A549 (cell line): ENCODE measurements around the gene COPA.

ENCODE experiments used
- CTCF ChIP-seq: fragments of >200 bp; sonication (Bioruptor Twin); formaldehyde crosslinking; IDR thresholded peaks from 3 replicates; pipeline ENCODE4 v1.5.1; 2016
- EP300 ChIP-seq, 2 experiments: fragments of >200 bp; sonication (Bioruptor Twin); formaldehyde crosslinking; IDR thresholded peaks; 2 replicates in 1 of 2; 3 replicates in 1 of 2; pipeline ENCODE4 v1.6.1; 2016 to 2017
- ESRRA ChIP-seq: fragments of 150-350 bp; IDR thresholded peaks from 2 replicates; pipeline ENCODE4 v1.6.1; 2014; ENCODE audit warnings: mild to moderate bottlenecking, low read length, borderline replicate concordance
- JUNB ChIP-seq: fragments of >200 bp; sonication (Bioruptor Twin); formaldehyde crosslinking; IDR thresholded peaks from 2 replicates; pipeline ENCODE4 v1.6.1; 2016
- POLR2A ChIP-seq: IDR thresholded peaks from 2 replicates; pipeline ENCODE4 v1.6.1; 2012; ENCODE audit warnings: mild to moderate bottlenecking, low read length
- SMC3 ChIP-seq: fragments of >200 bp; sonication (Bioruptor Twin); formaldehyde crosslinking; IDR thresholded peaks from 3 replicates; pipeline ENCODE4 v1.6.1; 2018; ENCODE audit warnings: inconsistent platforms

GRCh38 chr1:160357286-160358002 is 14.4 kb upstream of the COPA start:
- TF ChIP-seq ESRRA (no peak), JUNB (no peak), CTCF (no peak), SMC3 (no peak), EP300 (IDR thresholded peaks at IDR 0.05) (no peak), POLR2A (no peak)
